PC-3 (cell line): ENCODE measurements around the gene ASPHD2. TPM values are rescaled to one million over a fixed set of nuclear protein-coding genes. Genes with fewer than 3 reads are reported as not detected.

Source experiments
- ATAC-seq: fragments of 200-7000 bp; cut with Tn5 transposase; 2 replicates; pipeline ENCODE4 v1.9.1; 2020; ENCODE audit warnings: mild to moderate bottlenecking, moderate library complexity
- BruUV-seq: library from RNA; stranded (reverse); fragments of 400-500 nt; replicated peaks from 2 replicates; lab custom pipeline; 2021; lab: Mats Ljungman, UMichigan
- CTCF ChIA-PET: fragments of 300-600 bp; sonication (Branson Sonifier 250); formaldehyde crosslinking; loops from one replicate; lab custom pipeline; 2022; ENCODE audit warnings: antibody characterized with exemption; lab: Charles Lee
- POLR2A ChIA-PET: fragments of 300-600 bp; sonication (Branson Sonifier 250); formaldehyde crosslinking; loops from one replicate; lab custom pipeline; 2022; ENCODE audit warnings: antibody characterized with exemption; ENCODE audit not compliant: unreplicated experiment; lab: Charles Lee
- DNase-seq: peaks from one replicate; pipeline ENCODE4 v3.0.0-alpha.2; 2015
- H2AFZ ChIP-seq: fragments of 300-600 bp; sonication (generic); 2 replicates; pipeline ENCODE4 v1.6.0; 2016; ENCODE audit warnings: antibody characterized with exemption, low read length
- H3F3A ChIP-seq: fragments of 300-600 bp; sonication (generic); one replicate; pipeline ENCODE4 v1.6.0; 2017; ENCODE audit warnings: antibody characterized with exemption, low read length, control low read depth, mild to moderate bottlenecking; ENCODE audit not compliant: unreplicated experiment
- H3K27ac ChIP-seq: fragments of 300-600 bp; sonication (generic); 2 replicates; pipeline ENCODE4 v1.5.1; 2016; ENCODE audit warnings: mild to moderate bottlenecking, low read length
- H3K27me3 ChIP-seq: fragments of 300-600 bp; sonication (generic); 2 replicates; pipeline ENCODE4 v1.6.1; 2016; ENCODE audit warnings: low read length, mixed read lengths
- H3K36me3 ChIP-seq: fragments of 300-600 bp; sonication (generic); 2 replicates; pipeline ENCODE4 v1.6.1; 2016; ENCODE audit warnings: low read depth, mixed run types, low read length, mixed read lengths
- H3K4me1 ChIP-seq: fragments of 300-600 bp; sonication (generic); 2 replicates; pipeline ENCODE4 v1.5.1; 2016; ENCODE audit warnings: low read length; ENCODE audit not compliant: insufficient read depth
- H3K4me2 ChIP-seq: fragments of 300-600 bp; sonication (generic); 2 replicates; pipeline ENCODE4 v1.6.0; 2016; ENCODE audit warnings: low read length
- H3K4me3 ChIP-seq: fragments of 300-600 bp; sonication (generic); 2 replicates; pipeline ENCODE4 v1.5.1; 2016; ENCODE audit warnings: mild to moderate bottlenecking, low read length, mixed read lengths
- H3K79me2 ChIP-seq: fragments of 300-600 bp; sonication (generic); 2 replicates; pipeline ENCODE4 v1.6.1; 2017; ENCODE audit warnings: low read length, mixed read lengths
- H3K9ac ChIP-seq: fragments of 300-600 bp; sonication (generic); 2 replicates; pipeline ENCODE4 v1.6.0; 2016; ENCODE audit warnings: mild to moderate bottlenecking, low read length
- H3K9me2 ChIP-seq: fragments of 300-600 bp; sonication (generic); replicated peaks from 2 replicates; pipeline ENCODE4 v1.6.1; 2016; ENCODE audit warnings: mixed run types, low read length, mixed read lengths
- H3K9me3 ChIP-seq: fragments of 300-600 bp; sonication (generic); 2 replicates; pipeline ENCODE4 v1.6.1; 2016; ENCODE audit warnings: low read length, mixed read lengths
- H4K20me1 ChIP-seq: fragments of 300-600 bp; sonication (generic); 2 replicates; pipeline ENCODE4 v1.6.1; 2016; ENCODE audit warnings: low read length, mixed read lengths
- EZH2 ChIP-seq: fragments of 300-600 bp; sonication (generic); IDR thresholded peaks from one replicate; pipeline ENCODE4 v1.6.1; 2017; ENCODE audit warnings: antibody characterized with exemption, mild to moderate bottlenecking, low read length; ENCODE audit not compliant: unreplicated experiment
- EZH2phosphoT487 ChIP-seq: fragments of 300-600 bp; sonication (generic); IDR thresholded peaks from 2 replicates; pipeline ENCODE4 v1.6.1; 2018; ENCODE audit warnings: mild to moderate bottlenecking, antibody characterized with exemption, low read length, borderline replicate concordance
- intact Hi-C: fragments of 100-400 bp; cut with micrococcal nuclease; formaldehyde crosslinking; loops from 2 replicates; pipeline ENCODE4 v1.9.0; 2023
- total RNA-seq: library from RNA; depleted of rRNA; stranded (reverse); fragments of >200 nt; gene quantifications from 2 replicates; pipeline ENCODE4 v1.2.3, GENCODE V29; 2014
- TF ChIP-seq, protein P1 (sequence below): fragments of 300-600 bp; sonication (generic); conservative IDR thresholded peaks from 2 replicates; pipeline ENCODE4 v1.5.1; 2017; ENCODE audit warnings: antibody characterized with exemption, low read depth, mild to moderate bottlenecking, low read length

Gene ASPHD2
- total RNA-seq, 1 experiment from 2014 or later, result 2.1 TPM

DNA sequence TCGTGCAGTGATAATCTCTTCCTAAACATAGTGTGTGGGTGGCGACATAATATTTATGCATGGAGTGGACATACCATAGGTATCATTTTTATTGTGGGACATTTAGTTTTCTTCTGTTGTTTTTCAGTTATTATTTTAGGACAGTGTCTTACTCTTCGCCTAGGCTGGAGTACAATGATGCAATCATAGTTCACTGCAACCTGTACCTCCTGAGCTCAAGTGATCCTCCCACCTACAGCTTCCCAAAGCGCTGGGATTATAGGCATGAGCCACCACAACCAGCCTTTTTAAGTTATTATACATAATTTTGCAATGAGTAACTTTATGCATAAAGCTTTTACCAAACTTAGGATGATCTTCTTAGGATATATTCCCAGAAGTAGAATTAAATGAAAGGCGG is 57.3 kb downstream of the ASPHD2 start:
- peaks cover 8% of the 10 kb centered on the region for H3K36me3 ChIP-seq

DNA sequence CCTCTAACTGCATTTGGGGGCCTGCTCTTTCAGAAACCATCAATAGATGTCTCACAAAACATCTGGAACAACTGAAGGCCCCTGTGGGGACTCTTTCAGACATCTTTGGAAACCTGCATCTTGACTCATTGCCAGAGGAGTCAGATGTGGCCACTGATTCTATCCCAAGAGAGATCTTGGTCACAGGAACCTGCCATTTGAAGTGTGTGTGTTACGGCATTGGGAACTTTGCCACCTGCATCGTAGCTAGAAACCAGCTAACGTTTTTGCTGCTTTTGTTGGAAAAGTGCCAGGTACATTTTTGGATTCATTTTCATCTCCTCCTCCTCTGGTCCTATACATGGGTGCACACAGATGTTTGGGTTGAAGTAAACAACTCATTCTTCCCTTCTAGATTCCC is 58.9 kb downstream of the ASPHD2 start:
- H3K27me3 ChIP-seq, result no peaks in the 10 kb centered on the region
- H3K4me3 ChIP-seq, result no peak overlapping the region
- TF ChIP-seq EZH2 (no peak), EZH2phosphoT487 (no peak)
- TF ChIP-seq, protein P1, sequence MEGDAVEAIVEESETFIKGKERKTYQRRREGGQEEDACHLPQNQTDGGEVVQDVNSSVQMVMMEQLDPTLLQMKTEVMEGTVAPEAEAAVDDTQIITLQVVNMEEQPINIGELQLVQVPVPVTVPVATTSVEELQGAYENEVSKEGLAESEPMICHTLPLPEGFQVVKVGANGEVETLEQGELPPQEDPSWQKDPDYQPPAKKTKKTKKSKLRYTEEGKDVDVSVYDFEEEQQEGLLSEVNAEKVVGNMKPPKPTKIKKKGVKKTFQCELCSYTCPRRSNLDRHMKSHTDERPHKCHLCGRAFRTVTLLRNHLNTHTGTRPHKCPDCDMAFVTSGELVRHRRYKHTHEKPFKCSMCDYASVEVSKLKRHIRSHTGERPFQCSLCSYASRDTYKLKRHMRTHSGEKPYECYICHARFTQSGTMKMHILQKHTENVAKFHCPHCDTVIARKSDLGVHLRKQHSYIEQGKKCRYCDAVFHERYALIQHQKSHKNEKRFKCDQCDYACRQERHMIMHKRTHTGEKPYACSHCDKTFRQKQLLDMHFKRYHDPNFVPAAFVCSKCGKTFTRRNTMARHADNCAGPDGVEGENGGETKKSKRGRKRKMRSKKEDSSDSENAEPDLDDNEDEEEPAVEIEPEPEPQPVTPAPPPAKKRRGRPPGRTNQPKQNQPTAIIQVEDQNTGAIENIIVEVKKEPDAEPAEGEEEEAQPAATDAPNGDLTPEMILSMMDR, result no peak
- DNase-seq (no peak), ATAC-seq (no peak)
- peaks cover 9% of the 10 kb centered on the region; the same call in 1 of the 2 replicates for H3K4me1 ChIP-seq
- CTCF ChIA-PET, result no interaction called here
- H3K79me2 ChIP-seq, result peaks cover 32% of the 10 kb centered on the region
- no peaks in the 10 kb centered on the region for H3K9me3 ChIP-seq
- H4K20me1 ChIP-seq, result no peaks in the 10 kb centered on the region
- no peak overlapping the region for H2AFZ ChIP-seq
- POLR2A ChIA-PET, result no interaction called here
- no peaks in the 10 kb centered on the region for H3K9me2 ChIP-seq
- no peak overlapping the region for H3K4me2 ChIP-seq
- no peak overlapping the region for H3K9ac ChIP-seq
- H3K27ac ChIP-seq, result no peak overlapping the region
- peaks cover 22% of the 10 kb centered on the region for H3K36me3 ChIP-seq
- H3F3A ChIP-seq, result no peaks in the 10 kb centered on the region
- BruUV-seq, result no TSS peak
- intact Hi-C loops, result no loop called here

More for the DNA sequence above, 57.3 kb downstream of the ASPHD2 start:
- Histone ChIP-seq H3F3A (no peaks in the 10 kb centered on the region), H2AFZ (no peak overlapping the region), H3K4me2 (no peak overlapping the region), H4K20me1 (no peaks in the 10 kb centered on the region), H3K9me3 (no peaks in the 10 kb centered on the region), H3K27me3 (no peaks in the 10 kb centered on the region), H3K9ac (no peak overlapping the region), H3K4me1 (peaks cover 10% of the 10 kb centered on the region; the same call in 1 of the 2 replicates), H3K27ac (no peak overlapping the region), H3K4me3 (no peak overlapping the region), H3K79me2 (peaks cover 40% of the 10 kb centered on the region), H3K9me2 (no peaks in the 10 kb centered on the region)
- intact Hi-C loops, result no loop called here
- DNase-seq (no peak), ATAC-seq (no peak)
- TF ChIP-seq EZH2phosphoT487, result no peak
- TF ChIP-seq, protein P1, result no peak
- no peak for TF ChIP-seq EZH2
- BruUV-seq, result no TSS peak
- CTCF ChIA-PET, result no interaction called here
- POLR2A ChIA-PET, result no interaction called here

DNA sequence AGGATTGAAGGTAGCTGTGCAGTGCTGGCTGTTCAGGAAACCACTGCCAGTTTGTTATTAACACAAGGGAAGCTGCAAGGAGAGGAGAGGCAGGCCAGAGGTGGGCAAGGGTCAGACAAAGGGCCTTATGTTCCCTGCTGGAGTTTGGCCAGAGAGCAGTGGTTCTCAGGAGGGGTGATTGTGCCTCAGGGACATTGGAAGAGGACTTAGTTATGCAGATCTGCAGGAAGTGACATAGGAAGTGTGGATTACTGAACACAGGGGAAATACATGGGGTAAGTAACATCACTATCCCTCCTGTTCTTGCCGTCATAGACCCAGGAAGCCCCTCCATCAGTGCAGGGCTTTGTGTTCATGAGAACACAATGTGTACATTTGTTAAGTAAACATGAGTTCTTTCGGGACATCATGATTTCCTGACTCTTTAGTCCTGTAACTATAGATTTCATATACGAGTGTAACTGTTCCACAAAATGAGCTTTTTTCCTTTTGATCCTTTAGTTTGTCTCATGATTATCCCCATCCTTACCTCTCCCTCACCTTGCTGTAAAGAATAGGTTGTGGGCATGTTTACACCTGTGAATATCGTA is 60.5 kb downstream of the ASPHD2 start:
- CTCF ChIA-PET, result no interaction called here
- POLR2A ChIA-PET, result no interaction called here
- Histone ChIP-seq H3K4me3 (no peak overlapping the region), H3K27me3 (no peaks in the 10 kb centered on the region), H2AFZ (no peak overlapping the region), H3F3A (no peaks in the 10 kb centered on the region), H3K9me2 (no peaks in the 10 kb centered on the region), H3K4me2 (no peak overlapping the region), H4K20me1 (no peaks in the 10 kb centered on the region), H3K9ac (no peak overlapping the region), H3K79me2 (peaks cover 22% of the 10 kb centered on the region), H3K9me3 (no peaks in the 10 kb centered on the region), H3K4me1 (peaks cover 18% of the 10 kb centered on the region; the same call in 1 of the 2 replicates), H3K36me3 (peaks cover 29% of the 10 kb centered on the region), H3K27ac (no peak overlapping the region)
- TF ChIP-seq, protein P1, result no peak
- TF ChIP-seq EZH2phosphoT487 (no peak), EZH2 (no peak)
- DNase-seq (no peak), ATAC-seq (no peak)
- intact Hi-C loops, result no loop called here
- no TSS peak for BruUV-seq
